Spleen (tissue), 11 donors: ENCODE results near the gene PACS1. TPM values are rescaled to one million over a fixed set of nuclear protein-coding genes. Genes with fewer than 3 reads are reported as not detected.

Source experiments
- DNase-seq: peaks from one replicate; pipeline ENCODE4 v3.0.0-alpha.2; 2020
- H3K27ac ChIP-seq, 8 donors: fragments of 200-600 bp; sonication (generic) in 7 of 8; 1 replicate in 4 of 8; 2 replicates in 4 of 8; pipeline versions ENCODE4 v1.5.0 to v1.8.0; 2016 to 2021; ENCODE audit warnings: inconsistent platforms in 4 of 8, mild to moderate bottlenecking in 4 of 8, moderate library complexity in 1 of 8
- H3K27me3 ChIP-seq, 7 donors: fragments of 200-600 bp; sonication (generic) in 6 of 7; replicated peaks in 1 of 7; 1 replicate in 4 of 7; 2 replicates in 3 of 7; pipeline versions ENCODE4 v1.5.0 to v1.8.0; 2016 to 2021; ENCODE audit warnings: inconsistent platforms in 3 of 7, mild to moderate bottlenecking in 1 of 7
- H3K36me3 ChIP-seq, 6 donors: fragments of 200-600 bp; sonication (generic) in 5 of 6; 1 replicate in 4 of 6; 2 replicates in 2 of 6; pipeline versions ENCODE4 v1.5.0 to v1.8.0; 2016 to 2021; ENCODE audit warnings: inconsistent platforms in 2 of 6
- H3K4me1 ChIP-seq, 6 donors: fragments of 200-600 bp; sonication (generic) in 5 of 6; 1 replicate in 3 of 6; 2 replicates in 3 of 6; pipeline versions ENCODE4 v1.5.0 to v1.8.0; 2016 to 2021; ENCODE audit warnings: inconsistent platforms in 3 of 6
- H3K4me3 ChIP-seq, 8 donors: fragments of 200-600 bp; sonication (generic) in 7 of 8; 1 replicate in 4 of 8; 2 replicates in 4 of 8; pipeline versions ENCODE4 v1.5.0 to v1.8.0; 2016 to 2021; ENCODE audit warnings: inconsistent platforms in 4 of 8, mild to moderate bottlenecking in 4 of 8, moderate library complexity in 2 of 8
- H3K9me3 ChIP-seq, 8 donors: fragments of 200-600 bp; sonication (generic) in 7 of 8; 1 replicate in 4 of 8; 2 replicates in 4 of 8; pipeline versions ENCODE4 v1.5.0 to v1.8.0; 2016 to 2021; ENCODE audit warnings: inconsistent platforms in 4 of 8
- POLR2A ChIP-seq, 3 donors: fragments of 450-650 bp; IDR thresholded peaks; one replicate each; pipeline ENCODE4 v1.5.1; 2017; ENCODE audit warnings: antibody characterized with exemption in 3 of 3, mild to moderate bottlenecking in 1 of 3
- POLR2AphosphoS5 ChIP-seq, 3 donors: sonication (generic); formaldehyde crosslinking; IDR thresholded peaks; one replicate each; pipeline ENCODE4 v1.5.1; 2017; ENCODE audit warnings: antibody characterized with exemption in 3 of 3
- WGBS, 5 donors: extraction: QIAGEN DNeasy Blood & Tissue Kit in 3 of 5; methylation state at CpG; one replicate each; pipeline versions ENCODE4 v1.1.5 to v1.1.7; 2013 to 2018; 5-methylcytosine and 5-hydroxymethylcytosine counted together
- intact Hi-C: fragments of 100-400 bp; cut with DNase I; formaldehyde crosslinking; loops from one replicate; pipeline ENCODE4 v1.15.0; 2023; ENCODE audit warnings: low total_unique reads
- polyA plus RNA-seq, 3 donors: library from polyadenylated mRNA; stranded (reverse); fragments of 200-250 nt; gene quantifications; one replicate each; pipeline ENCODE4 v1.2.1, GENCODE V29; 2013
- total RNA-seq, 7 donors: library from RNA; depleted of rRNA in 3 of 7; stranded (reverse); fragments of >200 nt in 3 of 7; fragmentation: NEBNext Ultra II Directional in 4 of 7; extraction: Animal tissue kit (Norgen Biotek cat#: 25700) in 4 of 7; gene quantifications; one replicate each; pipeline versions ENCODE4 v1.1.0 to v1.2.1, GENCODE V29; 2016 to 2021
- TF ChIP-seq, protein P1 (sequence below), 11 experiments: fragments of 200-600 bp in 7 of 11; fragments of 450-650 bp in 4 of 11; sonication (generic) in 4 of 11; IDR thresholded peaks in 8 of 11; conservative IDR thresholded peaks in 3 of 11; 1 replicate in 7 of 11; 2 replicates in 4 of 11; pipeline versions ENCODE4 v1.4.0 to v1.8.0; 2016 to 2021; ENCODE audit warnings: antibody characterized with exemption in 11 of 11, inconsistent platforms in 4 of 11, mild to moderate bottlenecking in 1 of 11
- donor health status: healthy with polysubstance abuse.
- donor health status: DM: no; HTN: no; CAD: no; lungs with moderate emphysema.
- donor health status: DM: no; HTN: no; CAD: no.
- donor health status: Bipolar disorder and iron deficiency.
- donor health status: healthy.
- donor health status: DM: no; HTN: no; CAD: no.
- donor health status: DM: yes; HTN: yes; CAD: no.

Gene PACS1
- total and polyA plus RNA-seq, 10 donors = 20.6 to 126 (median 98.8) TPM

DNA sequence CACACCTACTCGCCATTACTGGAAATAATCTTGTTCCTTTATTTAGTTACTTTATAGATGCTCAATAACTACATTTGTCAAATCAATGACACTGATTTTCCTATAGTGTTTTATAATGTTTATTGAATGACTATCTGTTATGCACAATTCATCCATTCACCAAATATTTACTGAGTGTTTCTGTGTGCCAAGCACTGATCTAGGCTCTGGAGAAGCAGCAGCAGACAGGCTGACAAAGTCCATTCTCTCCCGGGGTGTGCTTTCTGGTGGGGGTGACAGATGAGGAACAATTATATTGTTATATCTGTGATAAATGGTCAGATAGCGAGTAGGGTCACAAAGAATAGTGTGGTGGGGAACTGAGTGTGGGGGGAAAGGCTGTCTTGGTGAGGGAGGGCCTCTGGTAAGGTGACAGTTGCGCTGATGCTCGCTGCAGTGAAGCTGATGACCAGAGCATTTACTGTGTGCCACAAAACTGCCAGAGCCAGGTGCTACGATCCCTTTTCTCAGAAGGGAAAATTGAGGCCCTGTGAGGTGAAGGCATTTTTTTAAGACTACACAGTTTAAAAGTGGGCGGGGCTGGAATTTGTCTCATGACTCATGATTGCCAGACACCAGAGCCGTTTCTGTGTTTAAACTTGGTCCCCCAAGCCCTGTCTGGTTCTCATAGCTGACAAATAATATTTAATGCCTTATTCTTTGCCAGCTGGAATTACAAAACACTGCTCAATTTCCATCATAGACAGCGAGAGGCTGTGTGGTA is 10.2 kb downstream of the PACS1 start:
- no peak for DNase-seq
- no peaks in the 10 kb centered on the region for H3K9me3 ChIP-seq
- no peaks in the 10 kb centered on the region for H3K27me3 ChIP-seq
- peaks cover 0 to 20% (median 4%) of the 10 kb centered on the region in 6 donors for H3K36me3 ChIP-seq
- TF ChIP-seq, protein P1, sequence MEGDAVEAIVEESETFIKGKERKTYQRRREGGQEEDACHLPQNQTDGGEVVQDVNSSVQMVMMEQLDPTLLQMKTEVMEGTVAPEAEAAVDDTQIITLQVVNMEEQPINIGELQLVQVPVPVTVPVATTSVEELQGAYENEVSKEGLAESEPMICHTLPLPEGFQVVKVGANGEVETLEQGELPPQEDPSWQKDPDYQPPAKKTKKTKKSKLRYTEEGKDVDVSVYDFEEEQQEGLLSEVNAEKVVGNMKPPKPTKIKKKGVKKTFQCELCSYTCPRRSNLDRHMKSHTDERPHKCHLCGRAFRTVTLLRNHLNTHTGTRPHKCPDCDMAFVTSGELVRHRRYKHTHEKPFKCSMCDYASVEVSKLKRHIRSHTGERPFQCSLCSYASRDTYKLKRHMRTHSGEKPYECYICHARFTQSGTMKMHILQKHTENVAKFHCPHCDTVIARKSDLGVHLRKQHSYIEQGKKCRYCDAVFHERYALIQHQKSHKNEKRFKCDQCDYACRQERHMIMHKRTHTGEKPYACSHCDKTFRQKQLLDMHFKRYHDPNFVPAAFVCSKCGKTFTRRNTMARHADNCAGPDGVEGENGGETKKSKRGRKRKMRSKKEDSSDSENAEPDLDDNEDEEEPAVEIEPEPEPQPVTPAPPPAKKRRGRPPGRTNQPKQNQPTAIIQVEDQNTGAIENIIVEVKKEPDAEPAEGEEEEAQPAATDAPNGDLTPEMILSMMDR (IDR thresholded peaks at IDR 0.05 in 8 of 11, conservative IDR thresholded peaks at IDR 0.05 in 3 of 11) = no peak
- no peak for TF ChIP-seq POLR2AphosphoS5 (IDR thresholded peaks at IDR 0.05)
- TF ChIP-seq POLR2A (IDR thresholded peaks at IDR 0.05) = no peak
- peaks cover 51 to 99% (median 78%) of the 10 kb centered on the region in 6 donors for H3K4me1 ChIP-seq
- 71 to 77% (median 73%) methylated on average over 9 of the region's 9 CpGs for WGBS, 5 donors
- peak overlapping the region; percentile 5 to 91 (median 87) for H3K27ac ChIP-seq
- intact Hi-C loops = no loop called here
- H3K4me3 ChIP-seq = peak overlapping the region in 1 of 8 donors; percentile 52

DNA sequence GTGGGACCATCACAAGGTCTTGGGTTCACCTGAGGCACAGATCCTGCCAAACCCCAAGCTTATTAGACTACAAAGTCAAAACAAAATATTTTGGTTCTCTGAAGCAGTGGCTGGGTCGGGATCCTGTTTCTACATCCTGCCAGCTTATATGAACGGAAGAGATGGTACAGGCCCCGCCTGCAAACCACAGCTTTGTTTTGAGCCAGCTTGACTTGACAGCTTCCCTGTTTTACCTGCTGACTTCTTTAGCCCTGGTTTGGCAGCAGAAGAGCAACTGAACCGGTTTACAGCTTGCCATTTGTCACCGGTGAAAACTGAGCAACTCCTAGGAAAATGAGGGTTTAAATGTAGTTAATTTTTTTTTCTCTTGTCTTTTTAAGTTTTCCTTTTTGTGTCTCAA is 11.4 kb downstream of the PACS1 start:
- DNase-seq = peak; percentile 93
- peaks cover 48 to 97% (median 82%) of the 10 kb centered on the region in 6 donors for H3K4me1 ChIP-seq
- TF ChIP-seq POLR2A (IDR thresholded peaks at IDR 0.05) = no peak
- peak in 1 of 3 donors; percentile 82 for TF ChIP-seq POLR2AphosphoS5 (IDR thresholded peaks at IDR 0.05)
- no peaks in the 10 kb centered on the region for H3K27me3 ChIP-seq
- intact Hi-C loops = no loop called here
- peak overlapping the region in 2 of 8 donors; percentile 0 to 52 for H3K4me3 ChIP-seq
- H3K9me3 ChIP-seq = no peaks in the 10 kb centered on the region
- 3 to 21% (median 6%) methylated on average over 5 of the region's 5 CpGs for WGBS, 5 donors
- peaks cover 0 to 7% (median under 1%) of the 10 kb centered on the region in 6 donors for H3K36me3 ChIP-seq
- H3K27ac ChIP-seq = peak overlapping the region; percentile 5 to 91 (median 87)

DNA sequence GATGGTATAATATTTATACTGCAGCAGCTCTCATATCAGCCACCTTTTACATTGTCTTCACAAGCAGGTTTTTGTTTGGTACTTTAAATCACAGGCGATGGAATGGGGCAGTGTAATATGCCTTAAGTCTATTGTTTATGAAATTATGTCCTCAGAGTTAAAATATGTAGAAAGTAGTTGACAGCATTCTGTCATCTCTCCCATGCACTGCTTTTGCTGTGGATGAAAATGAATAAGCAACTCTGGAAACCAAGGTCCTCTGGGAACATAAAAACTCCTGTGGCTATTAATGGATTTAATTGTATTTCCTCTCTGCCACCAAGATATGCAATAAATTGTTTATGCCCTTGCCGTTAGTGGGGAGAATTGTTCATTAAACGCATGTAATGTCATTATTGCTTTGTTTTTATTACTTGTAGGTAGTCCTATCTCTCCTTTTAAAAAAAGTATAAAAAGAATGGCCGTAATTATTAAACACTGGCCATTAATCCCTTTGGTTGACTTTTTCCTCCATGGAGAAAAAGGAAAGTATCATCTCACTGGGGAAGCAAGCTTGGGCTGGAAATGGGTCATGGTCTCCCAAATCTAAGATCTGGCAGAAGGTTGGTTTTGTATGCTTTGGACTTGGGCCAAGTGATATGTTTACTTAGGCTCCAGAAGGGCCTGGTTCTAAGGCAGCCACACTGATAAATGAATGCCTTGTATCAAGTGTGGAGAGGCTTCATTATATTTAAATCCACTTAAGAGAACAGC is 13.1 kb downstream of the PACS1 start:
- Histone ChIP-seq H3K4me3 (no peak overlapping the region), H3K36me3 (no peaks in the 10 kb centered on the region), H3K9me3 (no peaks in the 10 kb centered on the region), H3K27me3 (no peaks in the 10 kb centered on the region), H3K4me1 (peaks cover 53 to 97% (median 83%) of the 10 kb centered on the region in 6 donors), H3K27ac (peak overlapping the region in 7 of 8 donors; percentile 17 to 91 (median 86))
- intact Hi-C loops = no loop called here
- 73 to 83% (median 79%) methylated on average over 4 of the region's 4 CpGs for WGBS, 5 donors
- no peak for DNase-seq
- TF ChIP-seq, protein P1 (IDR thresholded peaks at IDR 0.05 in 8 of 11, conservative IDR thresholded peaks at IDR 0.05 in 3 of 11) = no peak
- TF ChIP-seq POLR2AphosphoS5 (IDR thresholded peaks at IDR 0.05) (no peak), POLR2A (IDR thresholded peaks at IDR 0.05) (no peak)

DNA sequence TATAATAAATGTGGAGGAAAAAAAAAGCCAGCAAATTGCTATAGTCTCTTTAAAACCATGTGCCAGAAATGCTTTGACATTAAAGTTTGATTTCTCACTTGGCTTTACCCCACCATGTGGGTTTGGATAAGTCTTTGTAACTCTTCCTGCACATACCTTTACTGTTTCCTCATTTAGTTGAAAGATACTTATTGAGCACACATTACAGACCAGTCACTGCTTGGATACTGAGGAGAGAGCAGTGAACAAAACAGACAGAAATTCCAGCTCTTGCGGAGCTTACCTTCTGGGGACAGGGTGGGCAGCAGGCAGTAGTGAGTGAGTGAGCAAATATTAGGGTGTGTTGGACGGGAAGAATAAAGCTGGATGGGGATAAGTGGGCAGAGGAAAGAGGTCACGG is 13.7 kb downstream of the PACS1 start:
- 92 to 97% (median 94%) methylated on average over 3 of the region's 3 CpGs for WGBS, 5 donors
- no peak overlapping the region for H3K4me3 ChIP-seq
- no peak for DNase-seq
- intact Hi-C loops = no loop called here
- H3K27me3 ChIP-seq = no peaks in the 10 kb centered on the region
- no peaks in the 10 kb centered on the region for H3K36me3 ChIP-seq
- H3K9me3 ChIP-seq = no peaks in the 10 kb centered on the region
- TF ChIP-seq, protein P1 (IDR thresholded peaks at IDR 0.05 in 8 of 11, conservative IDR thresholded peaks at IDR 0.05 in 3 of 11) = no peak
- TF ChIP-seq POLR2AphosphoS5 (IDR thresholded peaks at IDR 0.05) = no peak
- TF ChIP-seq POLR2A (IDR thresholded peaks at IDR 0.05) = no peak
- peak overlapping the region in 7 of 8 donors; percentile 13 to 91 (median 85) for H3K27ac ChIP-seq
- peaks cover 53 to 97% (median 77%) of the 10 kb centered on the region in 6 donors for H3K4me1 ChIP-seq
